GM18520 (cell line): Measurements from ENCODE around the gene COQ8A.
A peak's percentile ranks its signal among the peaks of the same experiment; 100 is the strongest.
"Not testable (repeated sequence)": the region's sequence is repeated elsewhere in the genome, so short reads cannot be mapped to it uniquely, and the experiment has no call there.

ENCODE experiments used
- ATAC-seq: cut with Tn5 transposase; IDR thresholded peaks from one replicate; pipeline ENCODE4 v1.9.1; 2021; ENCODE audit not compliant: unreplicated experiment

Gene COQ8A

DNA sequence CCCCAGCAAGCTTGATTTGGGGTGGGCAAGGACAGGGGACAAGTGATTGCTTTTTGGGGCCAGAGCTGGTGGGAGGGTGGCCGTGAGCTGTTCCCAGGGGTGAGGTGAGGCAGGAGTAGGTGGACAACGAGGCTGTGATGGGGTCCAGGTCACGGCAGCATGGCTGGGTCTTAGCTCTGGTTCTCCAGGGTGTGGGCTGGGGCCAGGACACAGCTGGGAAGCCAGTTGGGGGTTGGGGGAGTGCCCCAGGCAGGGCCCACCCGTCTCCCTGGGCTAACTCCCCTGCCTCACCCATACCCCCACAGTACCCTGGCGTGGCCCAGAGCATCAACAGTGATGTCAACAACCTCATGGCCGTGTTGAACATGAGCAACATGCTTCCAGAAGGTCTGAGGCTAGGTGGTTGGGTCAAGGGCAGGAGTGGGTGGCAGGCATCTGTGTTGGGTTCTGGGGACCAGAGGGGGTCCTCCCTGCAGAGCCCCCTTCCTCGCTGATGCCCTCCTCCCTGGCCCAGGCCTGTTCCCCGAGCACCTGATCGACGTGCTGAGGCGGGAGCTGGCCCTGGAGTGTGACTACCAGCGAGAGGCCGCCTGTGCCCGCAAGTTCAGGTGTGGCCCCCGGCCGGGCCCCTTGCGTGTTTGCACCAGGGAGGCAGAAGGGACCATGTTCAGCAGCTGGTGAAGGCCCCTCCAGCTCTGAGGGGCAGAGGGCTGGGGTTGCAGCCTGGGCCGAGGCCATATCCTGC, 43.3 kb downstream of the COQ8A start:
- ATAC-seq = no peak

DNA sequence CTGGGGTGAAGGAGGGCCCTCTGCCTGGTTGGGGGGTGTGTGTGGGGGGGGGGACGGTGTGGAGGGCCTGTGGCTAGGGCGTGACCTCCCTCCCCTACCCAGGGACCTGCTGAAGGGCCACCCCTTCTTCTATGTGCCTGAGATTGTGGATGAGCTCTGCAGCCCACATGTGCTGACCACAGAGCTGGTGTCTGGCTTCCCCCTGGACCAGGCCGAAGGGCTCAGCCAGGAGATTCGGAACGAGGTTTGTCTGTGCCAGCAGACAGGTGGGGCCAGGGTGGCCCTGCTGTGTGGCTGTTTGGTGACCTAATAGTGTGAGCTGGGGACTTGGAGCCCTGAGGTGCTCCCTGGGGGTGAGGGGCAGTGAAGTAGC, 43.9 kb downstream of the COQ8A start:
- ATAC-seq = no peak

DNA sequence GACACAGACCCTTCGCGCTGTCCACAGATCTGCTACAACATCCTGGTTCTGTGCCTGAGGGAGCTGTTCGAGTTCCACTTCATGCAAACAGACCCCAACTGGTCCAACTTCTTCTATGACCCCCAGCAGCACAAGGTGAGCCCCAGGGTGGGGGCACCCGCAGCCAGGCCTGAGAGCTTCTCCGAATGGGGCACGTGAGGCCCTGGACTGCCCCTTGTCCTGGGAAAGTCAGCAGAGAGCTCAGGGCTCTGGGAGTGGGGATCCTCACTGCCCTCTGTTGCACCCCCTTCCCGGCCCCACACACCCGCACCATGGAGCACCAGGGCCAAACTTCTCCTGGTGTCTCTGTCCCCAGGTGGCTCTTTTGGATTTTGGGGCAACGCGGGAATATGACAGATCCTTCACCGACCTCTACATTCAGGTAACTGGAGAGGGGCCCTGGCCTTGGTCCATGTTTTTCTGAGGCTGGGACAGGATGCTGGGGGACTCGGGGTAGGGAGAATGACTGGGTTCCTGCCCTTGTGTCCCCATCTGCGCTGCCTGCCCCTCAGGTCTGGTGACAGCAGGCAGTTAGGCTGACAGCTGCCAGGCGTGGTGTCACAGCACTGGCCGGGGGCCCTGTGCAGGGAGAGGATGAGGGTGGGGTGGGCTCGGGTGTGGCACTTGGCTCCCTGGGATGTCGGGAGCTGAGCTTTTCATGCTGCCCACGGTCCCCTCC, 44.6 kb downstream of the COQ8A start:
- ATAC-seq = no peak

DNA sequence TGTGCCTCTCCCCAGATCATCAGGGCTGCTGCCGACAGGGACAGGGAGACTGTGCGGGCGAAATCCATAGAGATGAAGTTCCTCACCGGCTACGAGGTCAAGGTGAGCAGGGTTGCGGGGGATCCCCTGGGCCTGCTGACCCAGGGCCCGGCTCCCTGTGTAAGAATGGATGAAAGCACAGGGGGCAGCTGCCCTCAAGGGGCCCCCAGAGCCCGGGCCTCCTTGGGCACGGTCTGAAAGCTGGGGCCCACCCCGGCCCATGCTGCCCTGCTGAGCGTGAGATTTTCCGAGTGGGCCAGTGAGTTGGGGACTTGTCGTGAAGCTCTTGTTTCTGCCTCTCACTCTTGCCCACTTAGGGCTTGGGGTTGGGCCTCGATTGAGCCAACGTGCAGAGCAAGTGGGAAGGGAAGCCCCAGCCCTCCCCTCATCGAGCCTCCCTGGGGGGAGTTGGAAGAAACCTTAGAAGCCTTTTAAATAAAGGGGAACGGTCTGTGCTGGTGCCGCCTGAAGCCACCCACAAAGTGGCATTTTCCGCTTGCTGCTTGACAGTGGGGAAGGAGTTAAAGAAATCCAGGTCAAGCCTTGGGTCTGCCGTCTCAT, 45.2 kb downstream of the COQ8A start:
- no peak for ATAC-seq

- no peak for ATAC-seq
These were observed 45.9 kb downstream of the COQ8A start for GRCh38 chr1:226985839-226986463.

DNA sequence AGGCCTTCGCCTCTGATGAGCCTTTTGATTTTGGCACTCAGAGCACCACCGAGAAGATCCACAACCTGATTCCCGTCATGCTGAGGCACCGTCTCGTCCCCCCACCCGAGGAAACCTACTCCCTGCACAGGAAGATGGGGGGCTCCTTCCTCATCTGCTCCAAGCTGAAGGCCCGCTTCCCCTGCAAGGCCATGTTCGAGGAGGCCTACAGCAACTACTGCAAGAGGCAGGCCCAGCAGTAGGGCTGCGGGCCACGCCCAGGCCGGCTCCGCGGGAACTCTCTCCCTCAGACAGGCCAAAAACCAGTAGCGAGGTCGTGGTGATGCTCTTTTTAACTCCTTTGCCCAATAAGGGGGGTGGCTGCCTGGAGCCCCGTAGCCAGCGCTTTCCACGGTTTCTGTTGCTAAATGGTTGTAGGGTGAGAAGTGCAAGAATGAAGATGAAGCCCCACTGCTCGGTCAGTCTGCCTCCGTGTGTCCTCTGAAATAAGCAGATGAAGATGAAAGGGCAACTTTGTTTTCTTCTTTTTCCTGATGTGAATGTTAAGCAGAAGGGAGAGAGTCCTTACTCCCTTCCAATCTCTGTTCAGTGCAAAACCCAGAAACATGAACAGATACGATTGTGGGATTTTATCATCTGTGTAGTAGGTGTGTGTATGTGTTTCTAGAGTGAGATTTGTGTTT, 46.5 kb downstream of the COQ8A start:
- ATAC-seq = no peak

GRCh38 chr1:226987179-226987536, 47.1 kb downstream of the COQ8A start:
- no peak for ATAC-seq

DNA sequence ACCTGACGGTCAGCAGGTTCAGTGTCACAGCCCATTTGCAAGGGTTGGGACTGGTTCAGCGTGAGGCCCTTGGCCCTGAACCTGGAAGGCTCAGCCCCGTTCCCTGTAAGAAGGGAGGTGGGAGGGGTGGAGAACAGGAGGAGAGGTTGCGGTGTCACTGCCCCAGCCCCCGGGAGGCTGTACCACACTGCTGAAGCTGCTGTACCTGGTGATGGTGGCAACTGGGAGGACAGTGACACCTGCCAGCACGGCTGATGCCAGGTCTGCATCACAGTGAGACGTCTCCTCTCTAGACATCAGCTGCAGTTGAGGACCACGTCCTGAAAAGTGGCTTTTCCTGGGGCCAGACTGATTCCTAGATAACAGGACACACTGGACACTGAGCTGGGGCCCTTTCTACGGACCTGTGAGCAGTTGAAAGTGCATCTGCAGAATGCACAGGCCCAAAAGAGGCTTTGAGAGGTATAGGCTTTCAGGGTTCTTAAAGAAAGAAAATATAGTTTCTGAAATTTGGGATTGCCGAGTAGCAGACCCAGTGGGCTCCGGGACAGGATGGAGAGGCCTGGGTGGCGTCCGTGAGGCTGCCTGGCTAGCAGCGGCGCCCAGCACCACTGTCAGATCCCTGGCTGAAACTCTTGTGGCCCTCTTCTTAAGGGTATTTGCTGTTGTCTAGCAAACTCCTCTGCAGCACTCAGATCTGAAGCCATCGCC, 47.7 kb downstream of the COQ8A start:
- no peak for ATAC-seq

DNA sequence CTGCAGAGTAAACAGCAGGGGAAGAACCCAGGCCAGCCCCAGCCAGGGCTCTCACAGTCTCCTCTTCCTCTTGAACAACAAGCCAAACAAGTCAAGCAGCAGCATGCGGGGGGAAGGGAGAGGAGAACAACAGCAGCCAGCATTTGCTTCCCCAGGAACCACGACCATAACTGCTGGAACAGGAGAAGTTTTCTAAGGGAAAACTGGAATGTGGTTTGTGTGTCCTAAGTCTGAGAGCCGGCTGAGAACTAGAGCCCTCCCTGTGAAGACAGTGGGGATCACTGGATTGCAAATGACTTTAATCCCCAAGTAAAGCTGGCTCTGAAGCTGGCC, 48.2 kb downstream of the COQ8A start:
- ATAC-seq = no peak

GRCh38 chr1:226989085-226989920, 49.2 kb downstream of the COQ8A start:
- ATAC-seq = no peak

GRCh38 chr1:226990133-226990716, 50.1 kb downstream of the COQ8A start:
- peak; percentile 59 for ATAC-seq

DNA sequence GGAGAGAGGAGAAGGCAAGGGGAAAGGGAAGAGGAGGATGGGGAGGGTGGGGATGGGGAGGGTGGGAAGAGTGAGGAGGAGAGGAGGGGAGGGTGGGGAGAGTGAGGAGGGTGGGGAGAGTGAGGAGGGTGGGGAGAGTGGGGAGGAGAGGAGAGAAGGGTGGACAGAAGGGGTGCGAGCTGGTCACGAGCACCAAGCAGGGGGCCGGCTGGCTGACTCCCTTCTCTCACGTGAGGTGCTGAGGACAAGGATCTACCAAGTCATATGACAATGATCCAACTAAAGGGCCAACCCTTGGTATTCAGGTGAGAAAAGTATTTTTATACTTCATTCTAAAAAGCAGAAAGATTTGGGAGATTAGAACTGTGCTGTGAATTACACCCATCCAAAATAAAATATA, 51.8 kb downstream of the COQ8A start:
- no peak for ATAC-seq

DNA sequence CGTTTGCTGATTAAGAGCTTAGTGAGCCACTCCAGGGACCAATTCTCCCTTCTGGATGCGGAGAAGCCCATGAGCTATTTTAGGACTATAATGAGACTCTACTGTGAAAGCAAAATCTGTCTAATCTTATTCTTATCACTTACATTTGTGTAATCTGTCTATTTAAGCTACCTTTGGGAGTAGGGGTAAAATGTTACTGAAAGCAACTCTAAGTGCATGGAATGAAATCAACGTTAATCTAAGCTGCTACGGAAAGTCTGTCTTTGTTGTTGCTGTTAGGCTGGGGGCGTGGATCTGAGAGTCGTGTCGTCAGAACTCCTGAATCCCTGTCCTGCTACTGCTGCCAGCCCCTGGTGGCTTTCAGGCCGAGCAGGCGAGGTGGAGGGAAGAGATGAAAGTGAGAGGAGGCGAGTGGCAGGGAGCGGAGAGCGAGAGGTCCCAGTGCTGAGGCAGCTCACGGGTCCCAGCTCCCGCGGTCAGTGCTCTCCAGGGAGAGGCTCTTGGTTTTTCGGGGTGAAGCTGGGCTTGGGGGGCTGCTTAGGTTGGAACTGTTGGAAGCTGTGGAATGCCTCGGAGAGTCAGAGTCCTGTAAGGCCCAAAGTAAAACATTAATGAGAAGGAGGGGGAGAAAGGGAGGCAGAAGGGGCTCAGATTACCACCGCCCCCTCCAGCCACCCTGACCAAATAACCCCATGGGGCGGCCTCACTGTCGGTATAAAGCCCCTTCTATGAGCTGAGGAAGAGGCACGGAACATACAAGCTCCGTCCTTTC, 53.9 kb downstream of the COQ8A start:
- ATAC-seq = no peak

GRCh38 chr1:226994586-226995364, 54.7 kb downstream of the COQ8A start:
- ATAC-seq = no peak

- peak; percentile 97 for ATAC-seq
These were observed 55.6 kb downstream of the COQ8A start for GRCh38 chr1:226995365-226996332.

GRCh38 chr1:226999579-226999978, 59.5 kb downstream of the COQ8A start:
- not testable (repeated sequence) for ATAC-seq

GRCh38 chr1:227002531-227003049, 62.5 kb downstream of the COQ8A start:
- ATAC-seq = no peak
